HG03280 (cell line): ENCODE measurements around the gene DNAH9.

Experiments
- ATAC-seq: cut with Tn5 transposase; IDR thresholded peaks from one replicate; pipeline ENCODE4 v1.9.1; 2021; ENCODE audit warnings: mild to moderate bottlenecking, moderate library complexity; ENCODE audit not compliant: unreplicated experiment

DNAH9 gene, protein sequence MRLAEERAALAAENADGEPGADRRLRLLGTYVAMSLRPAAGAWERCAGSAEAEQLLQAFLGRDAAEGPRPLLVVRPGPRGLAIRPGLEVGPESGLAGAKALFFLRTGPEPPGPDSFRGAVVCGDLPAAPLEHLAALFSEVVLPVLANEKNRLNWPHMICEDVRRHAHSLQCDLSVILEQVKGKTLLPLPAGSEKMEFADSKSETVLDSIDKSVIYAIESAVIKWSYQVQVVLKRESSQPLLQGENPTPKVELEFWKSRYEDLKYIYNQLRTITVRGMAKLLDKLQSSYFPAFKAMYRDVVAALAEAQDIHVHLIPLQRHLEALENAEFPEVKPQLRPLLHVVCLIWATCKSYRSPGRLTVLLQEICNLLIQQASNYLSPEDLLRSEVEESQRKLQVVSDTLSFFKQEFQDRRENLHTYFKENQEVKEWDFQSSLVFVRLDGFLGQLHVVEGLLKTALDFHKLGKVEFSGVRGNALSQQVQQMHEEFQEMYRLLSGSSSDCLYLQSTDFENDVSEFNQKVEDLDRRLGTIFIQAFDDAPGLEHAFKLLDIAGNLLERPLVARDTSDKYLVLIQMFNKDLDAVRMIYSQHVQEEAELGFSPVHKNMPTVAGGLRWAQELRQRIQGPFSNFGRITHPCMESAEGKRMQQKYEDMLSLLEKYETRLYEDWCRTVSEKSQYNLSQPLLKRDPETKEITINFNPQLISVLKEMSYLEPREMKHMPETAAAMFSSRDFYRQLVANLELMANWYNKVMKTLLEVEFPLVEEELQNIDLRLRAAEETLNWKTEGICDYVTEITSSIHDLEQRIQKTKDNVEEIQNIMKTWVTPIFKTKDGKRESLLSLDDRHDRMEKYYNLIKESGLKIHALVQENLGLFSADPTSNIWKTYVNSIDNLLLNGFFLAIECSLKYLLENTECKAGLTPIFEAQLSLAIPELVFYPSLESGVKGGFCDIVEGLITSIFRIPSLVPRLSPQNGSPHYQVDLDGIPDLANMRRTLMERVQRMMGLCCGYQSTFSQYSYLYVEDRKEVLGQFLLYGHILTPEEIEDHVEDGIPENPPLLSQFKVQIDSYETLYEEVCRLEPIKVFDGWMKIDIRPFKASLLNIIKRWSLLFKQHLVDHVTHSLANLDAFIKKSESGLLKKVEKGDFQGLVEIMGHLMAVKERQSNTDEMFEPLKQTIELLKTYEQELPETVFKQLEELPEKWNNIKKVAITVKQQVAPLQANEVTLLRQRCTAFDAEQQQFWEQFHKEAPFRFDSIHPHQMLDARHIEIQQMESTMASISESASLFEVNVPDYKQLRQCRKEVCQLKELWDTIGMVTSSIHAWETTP (N-terminal part only)

GRCh38 chr17:11598274-11599221 lies at the start of gene DNAH9:
TSS of gene DNAH9 (plus strand) at chr17:11598470. CDS start at chr17:11598499, 29 bp downstream.
- no peak for ATAC-seq

DNA sequence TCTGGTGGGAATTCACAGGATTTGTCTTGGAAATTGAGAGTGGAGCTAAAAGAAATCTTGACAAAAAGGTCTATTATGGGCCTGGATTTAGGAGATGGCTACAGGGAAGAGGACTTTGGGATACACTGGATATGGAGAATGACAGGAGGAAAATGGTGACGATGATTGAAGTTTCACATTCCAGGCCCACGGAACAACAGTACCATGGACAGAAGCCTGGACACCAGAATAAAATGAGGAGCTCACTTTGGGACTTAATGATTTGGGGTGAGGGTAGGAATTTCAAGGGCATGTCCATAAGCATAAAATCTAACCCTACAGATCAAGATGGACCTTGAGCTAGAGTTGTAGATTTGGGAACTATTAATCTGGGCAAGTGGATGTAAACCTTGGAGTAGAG lies 47.8 kb upstream of the DNAH9 start:
- no peak for ATAC-seq

DNA sequence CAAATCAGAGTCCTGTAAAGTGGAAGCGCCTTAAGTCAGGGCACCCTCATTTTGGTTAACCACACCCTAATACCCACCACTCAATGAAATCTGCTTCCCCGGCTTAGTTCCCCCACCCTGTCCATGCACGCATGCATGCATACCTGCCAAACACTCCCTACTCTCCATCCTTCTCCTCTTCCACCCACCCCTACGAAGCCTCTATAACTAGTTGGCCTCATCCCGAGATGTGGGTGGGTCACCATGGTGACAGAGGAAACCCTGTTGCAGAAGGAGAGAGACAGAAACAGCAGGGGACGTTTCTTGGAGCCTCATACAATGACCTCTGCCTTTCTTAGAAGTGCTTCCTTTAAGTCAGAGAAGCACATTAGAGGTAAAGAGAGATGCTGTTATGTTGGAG lies 46.8 kb upstream of the DNAH9 start:
- ATAC-seq = no peak

GRCh38 chr17:11553135-11553534 lies 45.1 kb upstream of the DNAH9 start:
- ATAC-seq = no peak

DNA sequence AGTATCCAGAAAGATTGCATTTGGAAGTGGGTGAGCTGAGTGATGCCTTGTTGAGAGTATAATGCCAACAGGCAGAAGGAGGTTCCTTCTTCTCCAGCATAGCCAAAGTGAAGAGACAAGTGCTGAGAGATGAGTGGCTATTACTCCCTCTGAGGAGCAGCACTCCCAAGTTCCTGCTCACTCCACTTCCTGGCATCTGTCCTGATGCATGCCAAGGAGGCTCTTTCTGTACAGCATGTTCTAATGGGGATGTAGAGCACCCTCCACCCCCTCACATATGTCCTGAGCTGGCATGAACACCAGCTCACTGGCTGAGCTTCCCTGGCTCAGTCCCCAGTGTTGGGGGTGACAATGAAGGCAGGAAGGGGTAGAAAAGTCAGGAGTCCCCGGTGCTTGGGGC lies 44.2 kb upstream of the DNAH9 start:
- ATAC-seq = no peak

DNA sequence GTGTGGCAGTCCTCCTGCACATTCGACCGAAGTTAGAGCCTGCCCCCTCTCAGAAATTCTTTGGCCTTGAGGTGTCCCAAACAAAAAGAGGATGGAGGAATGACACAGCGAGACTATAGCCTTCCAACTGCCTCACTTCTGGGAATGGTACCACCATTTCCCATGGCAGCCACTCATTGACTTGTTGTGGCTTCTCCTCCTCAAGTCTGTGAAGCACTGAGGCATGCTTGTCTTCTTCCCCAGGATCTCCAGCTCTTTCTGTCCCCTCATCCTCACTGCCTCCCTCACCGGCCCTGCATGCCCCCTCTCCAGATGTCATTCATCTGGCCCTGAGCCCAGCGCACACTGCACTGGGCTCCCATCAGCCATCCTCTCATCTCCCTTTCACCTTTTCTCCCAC lies 43.7 kb upstream of the DNAH9 start:
- no peak for ATAC-seq

GRCh38 chr17:11555530-11555929 lies 42.7 kb upstream of the DNAH9 start:
- ATAC-seq = no peak

DNA sequence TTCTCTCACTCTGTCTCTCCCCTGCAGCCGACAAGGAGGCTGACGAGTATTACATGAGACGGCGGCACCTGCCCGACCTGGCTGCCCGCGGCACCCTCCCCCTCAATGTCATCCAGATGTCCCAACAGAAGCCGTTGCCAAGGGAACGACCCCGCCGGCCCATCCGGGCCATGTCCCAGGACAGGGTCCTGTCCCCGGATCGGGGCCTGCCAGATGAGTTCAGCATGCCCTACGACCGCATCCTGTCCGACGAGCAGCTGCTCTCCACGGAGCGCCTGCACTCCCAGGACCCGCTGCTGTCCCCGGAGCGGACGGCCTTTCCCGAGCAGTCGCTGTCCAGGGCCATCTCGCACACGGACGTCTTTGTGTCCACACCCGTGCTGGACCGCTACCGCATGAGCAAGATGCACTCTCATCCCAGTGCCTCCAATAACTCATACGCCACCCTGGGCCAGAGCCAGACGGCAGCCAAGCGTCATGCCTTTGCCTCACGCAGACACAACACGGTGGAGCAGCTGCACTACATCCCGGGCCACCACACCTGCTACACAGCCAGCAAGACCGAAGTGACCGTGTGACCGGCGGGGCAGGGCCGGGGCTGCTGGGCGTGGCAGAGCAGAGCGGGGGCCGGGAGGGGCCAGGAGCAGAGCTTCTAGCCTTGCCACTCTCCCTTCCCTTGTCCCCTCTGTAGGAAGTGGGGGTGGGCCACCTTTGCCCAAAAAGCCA lies 40.4 kb upstream of the DNAH9 start:
- no peak for ATAC-seq

- no peak for ATAC-seq
Measured at GRCh38 chr17:11558681-11559234, 39.5 kb upstream of the DNAH9 start.

DNA sequence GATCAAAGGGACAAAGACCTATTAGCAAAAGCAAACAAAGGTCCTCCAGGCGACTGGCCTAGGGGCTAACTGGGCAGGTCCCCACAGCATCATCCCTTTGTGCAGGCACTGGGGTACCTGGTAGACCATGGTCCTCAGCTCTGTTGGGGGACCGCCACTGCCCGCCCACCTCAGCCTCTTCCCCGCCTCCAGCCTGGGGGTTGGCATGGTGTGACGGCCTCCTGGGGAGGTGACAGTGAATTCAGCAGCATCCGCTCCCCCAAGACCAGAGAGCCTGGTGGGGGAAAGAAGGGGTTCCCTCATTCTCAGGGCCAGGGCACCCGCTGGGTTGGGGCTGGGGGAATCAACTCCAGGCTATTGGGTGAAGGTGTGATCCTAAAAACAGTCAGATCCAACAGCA lies 38.7 kb upstream of the DNAH9 start:
- no peak for ATAC-seq

- ATAC-seq = no peak
Measured at GRCh38 chr17:11561281-11561680, 37.0 kb upstream of the DNAH9 start.

GRCh38 chr17:11561702-11562101 lies 36.6 kb upstream of the DNAH9 start:
- no peak for ATAC-seq

GRCh38 chr17:11564589-11565380 lies 33.5 kb upstream of the DNAH9 start:
- no peak for ATAC-seq

- ATAC-seq = no peak
Measured at GRCh38 chr17:11565591-11565990, 32.7 kb upstream of the DNAH9 start.

DNA sequence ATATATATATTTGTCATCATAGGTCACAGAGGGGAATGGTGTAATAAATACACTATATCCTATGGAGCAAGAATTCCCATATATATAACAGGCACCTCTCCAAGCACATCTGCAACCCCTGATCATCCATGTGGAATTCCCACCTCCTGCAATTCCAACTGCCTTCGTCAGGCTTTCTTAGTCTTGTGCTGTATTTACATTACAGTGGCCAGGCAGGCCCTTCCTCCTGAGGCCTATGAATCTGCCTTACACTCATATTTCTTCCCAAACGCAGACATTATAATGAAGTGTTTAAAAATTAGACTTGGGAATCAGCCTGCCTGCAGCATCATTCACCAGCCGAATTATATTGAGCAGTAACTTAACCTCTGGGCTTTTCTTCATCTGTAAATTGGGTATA lies 19.3 kb upstream of the DNAH9 start:
- no peak for ATAC-seq

GRCh38 chr17:11580677-11581076 lies 17.6 kb upstream of the DNAH9 start:
- ATAC-seq = no peak

- ATAC-seq = no peak
Measured at GRCh38 chr17:11582217-11582616, 16.1 kb upstream of the DNAH9 start.

GRCh38 chr17:11583306-11583992 lies 14.8 kb upstream of the DNAH9 start:
- no peak for ATAC-seq
